Astrocyte (in vitro differentiated cells and primary cell): Measurements from ENCODE around the gene ZMYND8. TPM values are rescaled to one million over a fixed set of nuclear protein-coding genes. Genes with fewer than 3 reads are reported as not detected.

ENCODE experiments used
- DNase-seq: peaks from one replicate; pipeline ENCODE4 v3.0.0-alpha.2; 2010; ENCODE audit warnings: low read depth
- FAIRE-seq: peaks from 2 replicates; lab custom pipeline; 2011; peaks lifted over from hg19 to GRCh38; lab: Jason Lieb, UNC
- H2AFZ ChIP-seq: 2 replicates; pipeline ENCODE4 v1.6.0; 2012; ENCODE audit warnings: low read depth, low read length, inconsistent platforms
- H3K27ac ChIP-seq: 2 replicates; pipeline ENCODE4 v1.5.1; 2011; ENCODE audit warnings: low read depth, low read length, inconsistent platforms
- H3K27me3 ChIP-seq: 2 replicates; pipeline ENCODE4 v1.6.0; 2011; ENCODE audit warnings: low read length, inconsistent platforms; ENCODE audit not compliant: insufficient read depth
- H3K36me3 ChIP-seq: 2 replicates; pipeline ENCODE4 v1.5.1; 2011; ENCODE audit warnings: low read length, inconsistent platforms; ENCODE audit not compliant: insufficient read depth
- H3K4me1 ChIP-seq: 2 replicates; pipeline ENCODE4 v1.5.1; 2011; ENCODE audit warnings: low read length, inconsistent platforms; ENCODE audit not compliant: insufficient read depth
- H3K4me2 ChIP-seq: 2 replicates; pipeline ENCODE4 v1.6.0; 2012; ENCODE audit warnings: low read length, inconsistent platforms
- H3K4me3 ChIP-seq: 2 replicates; pipeline ENCODE4 v1.5.1; 2011; ENCODE audit warnings: low read depth, mild to moderate bottlenecking, low read length, inconsistent platforms; ENCODE audit not compliant: insufficient read depth
- H3K79me2 ChIP-seq: 2 replicates; pipeline ENCODE4 v1.6.0; 2012; ENCODE audit warnings: mild to moderate bottlenecking, low read length, inconsistent platforms; ENCODE audit not compliant: insufficient read depth
- H3K9ac ChIP-seq: 2 replicates; pipeline ENCODE4 v1.6.0; 2012; ENCODE audit warnings: mild to moderate bottlenecking, low read length, inconsistent platforms
- H3K9me3 ChIP-seq: 2 replicates; pipeline ENCODE4 v1.5.1; 2012; ENCODE audit warnings: low read depth, mild to moderate bottlenecking, low read length, inconsistent platforms; ENCODE audit not compliant: insufficient read depth
- H4K20me1 ChIP-seq: 2 replicates; pipeline ENCODE4 v1.6.0; 2012; ENCODE audit warnings: low read length, inconsistent platforms; ENCODE audit not compliant: insufficient read depth
- H3K27ac Mint-ChIP-seq: one replicate; pipeline ENCODE4 v1.8.0; 2021; ENCODE audit warnings: mild to moderate bottlenecking, mixed read lengths; ENCODE audit not compliant: unreplicated experiment
- H3K27me3 Mint-ChIP-seq: one replicate; pipeline ENCODE4 v1.8.0; 2021; ENCODE audit warnings: low read depth, mixed read lengths; ENCODE audit not compliant: unreplicated experiment
- H3K36me3 Mint-ChIP-seq: one replicate; pipeline ENCODE4 v1.8.0; 2021; ENCODE audit warnings: low read depth, mixed read lengths; ENCODE audit not compliant: unreplicated experiment
- H3K4me1 Mint-ChIP-seq: one replicate; pipeline ENCODE4 v1.8.0; 2021; ENCODE audit warnings: low read depth, mixed read lengths; ENCODE audit not compliant: unreplicated experiment
- H3K4me3 Mint-ChIP-seq: one replicate; pipeline ENCODE4 v1.8.0; 2021; ENCODE audit warnings: mild to moderate bottlenecking, moderate library complexity, mixed read lengths; ENCODE audit not compliant: unreplicated experiment
- H3K9me3 Mint-ChIP-seq: one replicate; pipeline ENCODE4 v1.8.0; 2021; ENCODE audit warnings: mild to moderate bottlenecking, mixed read lengths; ENCODE audit not compliant: unreplicated experiment
- EZH2 ChIP-seq: IDR thresholded peaks from 2 replicates; pipeline ENCODE4 v1.6.1; 2012; ENCODE audit warnings: mild to moderate bottlenecking, low read length, inconsistent platforms; ENCODE audit not compliant: insufficient read depth
- total RNA-seq: library from RNA; stranded (reverse); gene quantifications from 2 replicates; pipeline ENCODE4 v1.2.1, GENCODE V29; 2021
- TF ChIP-seq, protein P1 (sequence below): IDR thresholded peaks from 2 replicates; pipeline ENCODE4 v1.5.1; 2011; ENCODE audit warnings: low read depth, mild to moderate bottlenecking, inconsistent platforms, low read length, moderate library complexity; ENCODE audit not compliant: insufficient read depth

Gene ZMYND8
- total RNA-seq, 1 donor from 2014 or later, result 45.8 TPM

DNA sequence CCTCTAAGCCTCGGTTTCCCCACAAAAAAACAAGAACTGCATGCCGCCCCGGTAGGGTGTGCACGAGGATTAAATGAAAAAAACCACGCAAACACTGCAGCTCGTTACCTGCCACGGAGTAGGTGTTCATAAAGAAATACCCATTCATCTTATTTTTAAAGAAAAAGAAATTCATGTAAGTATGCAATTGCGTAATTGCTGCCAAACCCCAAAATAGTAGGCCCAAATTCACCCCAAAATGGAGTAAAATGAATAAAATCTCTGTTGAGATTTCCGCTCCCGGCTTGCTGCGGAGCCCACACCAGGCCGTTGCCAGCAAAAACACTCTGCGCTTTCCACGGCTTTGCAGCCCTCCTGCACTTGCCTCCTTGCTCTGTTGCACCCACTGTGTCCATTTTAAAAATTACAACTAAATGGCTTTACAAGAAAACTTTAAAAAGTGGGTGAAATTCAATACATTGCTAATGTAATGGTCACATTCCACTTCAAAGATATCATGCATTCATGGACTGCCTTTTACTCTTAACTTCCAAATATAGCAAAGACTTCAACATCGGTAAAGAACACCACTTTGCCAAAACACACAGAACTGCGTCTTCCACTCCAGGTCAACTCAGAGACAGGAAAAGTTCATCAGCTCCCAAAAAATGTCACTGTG lies 125.0 kb downstream of the ZMYND8 start:
- Histone ChIP-seq H3K4me3 (no peak overlapping the region), H3K27ac (peak overlapping the region; percentile 40), H3K36me3 (peaks cover 29% of the 10 kb centered on the region), H3K9me3 (no peaks in the 10 kb centered on the region), H2AFZ (no peak overlapping the region), H3K4me2 (peak overlapping the region; percentile 40), H4K20me1 (no peaks in the 10 kb centered on the region), H3K27me3 (no peaks in the 10 kb centered on the region), H3K79me2 (no peaks in the 10 kb centered on the region), H3K4me1 (peaks cover 17% of the 10 kb centered on the region), H3K9ac (peak overlapping the region; percentile 14)
- peaks cover 12% of the 10 kb centered on the region for H3K36me3 Mint-ChIP-seq
- no peaks in the 10 kb centered on the region for H3K27me3 Mint-ChIP-seq
- peak; percentile 47 for FAIRE-seq
- peak overlapping the region; percentile 10 for H3K4me3 Mint-ChIP-seq
- H3K4me1 Mint-ChIP-seq, result peaks cover 17% of the 10 kb centered on the region
- peak; percentile 90 for DNase-seq
- TF ChIP-seq EZH2, result no peak
- TF ChIP-seq, protein P1, sequence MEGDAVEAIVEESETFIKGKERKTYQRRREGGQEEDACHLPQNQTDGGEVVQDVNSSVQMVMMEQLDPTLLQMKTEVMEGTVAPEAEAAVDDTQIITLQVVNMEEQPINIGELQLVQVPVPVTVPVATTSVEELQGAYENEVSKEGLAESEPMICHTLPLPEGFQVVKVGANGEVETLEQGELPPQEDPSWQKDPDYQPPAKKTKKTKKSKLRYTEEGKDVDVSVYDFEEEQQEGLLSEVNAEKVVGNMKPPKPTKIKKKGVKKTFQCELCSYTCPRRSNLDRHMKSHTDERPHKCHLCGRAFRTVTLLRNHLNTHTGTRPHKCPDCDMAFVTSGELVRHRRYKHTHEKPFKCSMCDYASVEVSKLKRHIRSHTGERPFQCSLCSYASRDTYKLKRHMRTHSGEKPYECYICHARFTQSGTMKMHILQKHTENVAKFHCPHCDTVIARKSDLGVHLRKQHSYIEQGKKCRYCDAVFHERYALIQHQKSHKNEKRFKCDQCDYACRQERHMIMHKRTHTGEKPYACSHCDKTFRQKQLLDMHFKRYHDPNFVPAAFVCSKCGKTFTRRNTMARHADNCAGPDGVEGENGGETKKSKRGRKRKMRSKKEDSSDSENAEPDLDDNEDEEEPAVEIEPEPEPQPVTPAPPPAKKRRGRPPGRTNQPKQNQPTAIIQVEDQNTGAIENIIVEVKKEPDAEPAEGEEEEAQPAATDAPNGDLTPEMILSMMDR, result peak; percentile 21
- peak overlapping the region; percentile 81 for H3K27ac Mint-ChIP-seq
- H3K9me3 Mint-ChIP-seq, result no peaks in the 10 kb centered on the region

DNA sequence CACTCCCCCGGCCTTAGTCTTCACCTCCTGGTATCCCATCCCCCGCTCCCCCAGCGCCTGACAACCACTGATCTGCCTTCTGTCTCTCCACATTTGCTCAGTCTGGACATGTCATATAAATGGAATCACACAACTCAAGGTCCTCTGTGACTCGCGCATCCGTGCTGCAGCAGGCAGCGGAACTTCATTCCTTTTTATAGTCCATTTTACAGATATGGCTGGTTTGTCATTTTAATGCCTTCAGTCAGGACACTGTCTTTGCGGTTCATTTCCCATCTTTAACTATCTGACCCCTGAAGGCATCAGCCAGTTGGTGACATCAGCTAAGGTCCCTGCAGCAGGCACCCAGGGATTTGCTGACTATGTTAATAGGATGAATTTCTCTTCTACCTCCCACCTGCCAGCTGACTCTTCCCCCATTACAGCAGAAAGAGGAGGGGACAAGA lies 125.7 kb downstream of the ZMYND8 start:
- TF ChIP-seq, protein P1, result no peak
- TF ChIP-seq EZH2, result no peak
- peaks cover 11% of the 10 kb centered on the region for H3K36me3 Mint-ChIP-seq
- H3K9ac ChIP-seq, result peak overlapping the region; percentile 14
- peak overlapping the region; percentile 81 for H3K27ac Mint-ChIP-seq
- H3K27me3 Mint-ChIP-seq, result no peaks in the 10 kb centered on the region
- FAIRE-seq (no peak), DNase-seq (peak; percentile 37)
- no peaks in the 10 kb centered on the region for H3K9me3 ChIP-seq
- H4K20me1 ChIP-seq, result no peaks in the 10 kb centered on the region
- H3K27me3 ChIP-seq, result no peaks in the 10 kb centered on the region
- H3K4me2 ChIP-seq, result peak overlapping the region; percentile 40
- H3K36me3 ChIP-seq, result peaks cover 28% of the 10 kb centered on the region
- no peak overlapping the region for H3K4me3 Mint-ChIP-seq
- no peak overlapping the region for H2AFZ ChIP-seq
- no peaks in the 10 kb centered on the region for H3K9me3 Mint-ChIP-seq
- H3K4me1 ChIP-seq, result peaks cover 17% of the 10 kb centered on the region
- H3K4me1 Mint-ChIP-seq, result peaks cover 20% of the 10 kb centered on the region
- peak overlapping the region; percentile 40 for H3K27ac ChIP-seq
- no peak overlapping the region for H3K4me3 ChIP-seq
- no peaks in the 10 kb centered on the region for H3K79me2 ChIP-seq

DNA sequence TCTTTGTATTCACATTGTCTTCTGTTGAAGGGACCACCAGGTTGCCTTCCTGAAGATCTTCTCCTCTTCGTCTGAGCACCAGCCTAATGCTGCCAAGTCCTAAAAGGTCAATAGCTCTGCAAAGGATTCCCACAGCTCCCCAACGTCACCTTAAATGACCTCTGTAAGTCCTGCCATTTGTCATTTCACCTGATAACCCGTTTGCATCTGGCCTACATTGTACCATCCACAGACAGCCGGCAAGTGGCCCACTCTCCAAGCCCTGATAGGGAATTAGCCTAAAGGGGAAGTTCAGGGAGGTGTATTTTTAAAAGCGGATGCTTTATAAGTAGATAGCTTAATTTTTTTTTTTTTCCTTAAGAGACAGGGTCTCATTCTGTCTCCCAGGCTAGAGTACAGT lies 127.8 kb downstream of the ZMYND8 start:
- Mint-ChIP-seq H3K4me3 (no peak overlapping the region), H3K9me3 (no peaks in the 10 kb centered on the region), H3K4me1 (peaks cover 20% of the 10 kb centered on the region), H3K27ac (no peak overlapping the region), H3K27me3 (no peaks in the 10 kb centered on the region), H3K36me3 (peaks cover 12% of the 10 kb centered on the region)
- no peaks in the 10 kb centered on the region for H3K27me3 ChIP-seq
- peaks cover 36% of the 10 kb centered on the region for H3K36me3 ChIP-seq
- TF ChIP-seq, protein P1, result no peak
- TF ChIP-seq EZH2, result no peak
- H3K4me2 ChIP-seq, result no peak overlapping the region
- H2AFZ ChIP-seq, result no peak overlapping the region
- H3K4me1 ChIP-seq, result peaks cover 17% of the 10 kb centered on the region
- no peaks in the 10 kb centered on the region for H3K9me3 ChIP-seq
- no peak overlapping the region for H3K9ac ChIP-seq
- no peak overlapping the region for H3K4me3 ChIP-seq
- DNase-seq (no peak), FAIRE-seq (no peak)
- no peaks in the 10 kb centered on the region for H4K20me1 ChIP-seq
- no peaks in the 10 kb centered on the region for H3K79me2 ChIP-seq
- no peak overlapping the region for H3K27ac ChIP-seq
